Middle frontal gyrus (tissue), 1 donor: ENCODE measurements around the gene AKAP12.
"Not testable (repeated sequence)": the region's sequence is repeated elsewhere in the genome, so short reads cannot be mapped to it uniquely, and the experiment has no call there.

Experiments
- DNase-seq: peaks from one replicate; pipeline ENCODE4 v3.0.0-alpha.2; 2015; ENCODE audit warnings: low spot score; ENCODE audit errors: extremely low spot score

Gene AKAP12

DNA sequence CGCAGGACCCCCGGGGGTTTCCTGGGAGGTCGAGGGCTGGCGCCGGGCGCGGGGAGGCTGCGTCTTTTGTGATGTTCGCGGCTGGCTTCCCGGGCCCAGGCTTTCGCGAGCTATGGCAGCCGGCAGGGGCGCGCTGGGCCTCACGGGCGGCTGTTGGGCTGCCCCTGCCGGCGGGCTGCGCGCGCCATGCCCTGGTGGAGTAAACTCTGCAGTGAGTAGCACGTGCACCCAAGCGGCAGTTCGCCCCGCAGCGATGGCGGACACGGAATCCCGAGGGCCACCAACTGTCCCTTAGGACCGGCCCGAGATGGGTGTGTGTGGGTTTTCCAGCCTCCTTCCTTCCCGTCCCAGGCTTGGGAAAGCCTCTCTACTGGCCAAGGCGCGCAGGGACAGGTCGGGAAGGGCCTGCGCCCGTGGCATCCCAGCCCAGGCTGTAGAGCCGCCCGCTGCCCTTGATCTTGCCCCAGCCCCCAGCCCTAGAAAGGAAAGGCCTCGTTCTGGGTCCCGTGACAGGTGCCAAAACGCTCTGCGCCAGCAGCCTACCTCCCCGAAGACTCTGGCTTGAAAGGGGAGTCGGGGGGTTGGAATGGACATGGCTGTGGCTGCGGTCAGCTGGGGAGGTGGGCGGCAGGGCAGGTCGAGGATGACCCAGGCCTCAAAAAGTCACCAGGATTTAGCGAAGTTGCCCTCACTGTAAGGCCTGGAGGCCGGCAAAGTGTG, 101.9 kb downstream of the AKAP12 start:
- DNase-seq = no peak

DNA sequence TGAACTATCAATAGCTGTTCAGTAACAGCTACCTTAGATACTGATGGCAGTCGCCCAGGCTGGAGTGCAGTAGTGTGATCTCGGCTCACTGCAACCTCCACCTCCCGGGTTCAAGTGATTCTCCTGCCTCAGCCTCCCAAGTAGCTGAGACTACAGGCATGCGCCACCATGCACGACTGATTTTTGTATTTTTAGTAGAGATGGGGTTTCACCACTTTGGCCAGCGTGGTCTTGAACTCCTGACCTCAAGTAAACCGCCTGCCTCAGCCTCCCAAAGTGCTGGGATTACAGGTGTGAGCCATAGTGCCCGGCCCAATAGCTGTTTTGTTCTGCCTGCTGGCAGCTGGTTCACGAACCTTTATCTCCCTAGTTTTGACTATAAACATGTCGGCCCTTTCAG, 103.0 kb downstream of the AKAP12 start:
- DNase-seq = not testable (repeated sequence)

DNA sequence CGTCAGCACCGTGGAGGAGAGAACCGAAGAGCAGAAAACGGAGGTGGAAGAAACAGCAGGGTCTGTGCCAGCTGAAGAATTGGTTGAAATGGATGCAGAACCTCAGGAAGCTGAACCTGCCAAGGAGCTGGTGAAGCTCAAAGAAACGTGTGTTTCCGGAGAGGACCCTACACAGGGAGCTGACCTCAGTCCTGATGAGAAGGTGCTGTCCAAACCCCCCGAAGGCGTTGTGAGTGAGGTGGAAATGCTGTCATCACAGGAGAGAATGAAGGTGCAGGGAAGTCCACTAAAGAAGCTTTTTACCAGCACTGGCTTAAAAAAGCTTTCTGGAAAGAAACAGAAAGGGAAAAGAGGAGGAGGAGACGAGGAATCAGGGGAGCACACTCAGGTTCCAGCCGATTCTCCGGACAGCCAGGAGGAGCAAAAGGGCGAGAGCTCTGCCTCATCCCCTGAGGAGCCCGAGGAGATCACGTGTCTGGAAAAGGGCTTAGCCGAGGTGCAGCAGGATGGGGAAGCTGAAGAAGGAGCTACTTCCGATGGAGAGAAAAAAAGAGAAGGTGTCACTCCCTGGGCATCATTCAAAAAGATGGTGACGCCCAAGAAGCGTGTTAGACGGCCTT, 110.0 kb downstream of the AKAP12 start:
- no peak for DNase-seq

- no peak for DNase-seq
Measured at GRCh38 chr6:151350442-151351145, 110.8 kb downstream of the AKAP12 start.

DNA sequence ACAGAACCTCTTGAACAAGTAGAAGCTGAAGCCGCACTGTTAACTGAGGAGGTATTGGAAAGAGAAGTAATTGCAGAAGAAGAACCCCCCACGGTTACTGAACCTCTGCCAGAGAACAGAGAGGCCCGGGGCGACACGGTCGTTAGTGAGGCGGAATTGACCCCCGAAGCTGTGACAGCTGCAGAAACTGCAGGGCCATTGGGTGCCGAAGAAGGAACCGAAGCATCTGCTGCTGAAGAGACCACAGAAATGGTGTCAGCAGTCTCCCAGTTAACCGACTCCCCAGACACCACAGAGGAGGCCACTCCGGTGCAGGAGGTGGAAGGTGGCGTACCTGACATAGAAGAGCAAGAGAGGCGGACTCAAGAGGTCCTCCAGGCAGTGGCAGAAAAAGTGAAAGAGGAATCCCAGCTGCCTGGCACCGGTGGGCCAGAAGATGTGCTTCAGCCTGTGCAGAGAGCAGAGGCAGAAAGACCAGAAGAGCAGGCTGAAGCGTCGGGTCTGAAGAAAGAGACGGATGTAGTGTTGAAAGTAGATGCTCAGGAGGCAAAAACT, 111.5 kb downstream of the AKAP12 start:
- no peak for DNase-seq

DNA sequence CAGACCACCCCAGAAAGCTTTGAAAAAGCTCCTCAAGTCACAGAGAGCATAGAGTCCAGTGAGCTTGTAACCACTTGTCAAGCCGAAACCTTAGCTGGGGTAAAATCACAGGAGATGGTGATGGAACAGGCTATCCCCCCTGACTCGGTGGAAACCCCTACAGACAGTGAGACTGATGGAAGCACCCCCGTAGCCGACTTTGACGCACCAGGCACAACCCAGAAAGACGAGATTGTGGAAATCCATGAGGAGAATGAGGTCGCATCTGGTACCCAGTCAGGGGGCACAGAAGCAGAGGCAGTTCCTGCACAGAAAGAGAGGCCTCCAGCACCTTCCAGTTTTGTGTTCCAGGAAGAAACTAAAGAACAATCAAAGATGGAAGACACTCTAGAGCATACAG, 112.0 kb downstream of the AKAP12 start:
- DNase-seq = no peak

DNA sequence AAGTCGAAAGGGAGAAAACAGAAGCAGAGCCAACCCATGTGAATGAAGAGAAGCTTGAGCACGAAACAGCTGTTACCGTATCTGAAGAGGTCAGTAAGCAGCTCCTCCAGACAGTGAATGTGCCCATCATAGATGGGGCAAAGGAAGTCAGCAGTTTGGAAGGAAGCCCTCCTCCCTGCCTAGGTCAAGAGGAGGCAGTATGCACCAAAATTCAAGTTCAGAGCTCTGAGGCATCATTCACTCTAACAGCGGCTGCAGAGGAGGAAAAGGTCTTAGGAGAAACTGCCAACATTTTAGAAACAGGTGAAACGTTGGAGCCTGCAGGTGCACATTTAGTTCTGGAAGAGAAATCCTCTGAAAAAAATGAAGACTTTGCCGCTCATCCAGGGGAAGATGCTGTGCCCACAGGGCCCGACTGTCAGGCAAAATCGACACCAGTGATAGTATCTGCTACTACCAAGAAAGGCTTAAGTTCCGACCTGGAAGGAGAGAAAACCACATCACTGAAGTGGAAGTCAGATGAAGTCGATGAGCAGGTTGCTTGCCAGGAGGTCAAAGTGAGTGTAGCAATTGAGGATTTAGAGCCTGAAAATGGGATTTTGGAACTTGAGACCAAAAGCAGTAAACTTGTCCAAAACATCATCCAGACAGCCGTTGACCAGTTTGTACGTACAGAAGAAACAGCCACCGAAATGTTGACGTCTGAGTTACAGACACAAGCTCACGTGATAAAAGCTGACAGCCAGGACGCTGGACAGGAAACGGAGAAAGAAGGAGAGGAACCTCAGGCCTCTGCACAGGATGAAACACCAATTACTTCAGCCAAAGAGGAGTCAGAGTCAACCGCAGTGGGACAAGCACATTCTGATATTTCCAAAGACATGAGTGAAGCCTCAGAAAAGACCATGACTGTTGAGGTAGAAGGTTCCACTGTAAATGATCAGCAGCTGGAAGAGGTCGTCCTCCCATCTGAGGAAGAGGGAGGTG, 112.9 kb downstream of the AKAP12 start:
- no peak for DNase-seq

DNA sequence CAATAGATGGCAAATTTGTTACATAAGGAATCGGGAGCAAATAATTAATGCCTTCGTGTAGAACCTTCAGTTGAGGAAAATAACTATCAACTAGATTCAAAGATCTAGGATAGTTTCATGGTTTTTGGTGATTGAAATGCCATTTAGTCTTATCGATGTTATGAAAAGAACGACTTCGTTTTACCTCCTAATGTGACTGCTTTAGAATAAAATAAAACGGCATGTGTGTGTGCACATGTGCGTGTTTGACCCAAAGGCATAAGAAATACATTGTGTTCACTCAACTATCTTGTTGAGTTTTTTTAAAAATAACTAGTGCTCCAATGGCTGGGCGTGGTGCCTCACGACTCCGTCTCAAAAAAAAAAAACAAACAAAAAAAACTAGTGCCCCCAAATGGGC, 114.0 kb downstream of the AKAP12 start:
- no peak for DNase-seq

- DNase-seq = not testable (repeated sequence)
Measured at GRCh38 chr6:151356983-151357382, 117.2 kb downstream of the AKAP12 start.

- no peak for DNase-seq
Measured at GRCh38 chr6:151357758-151358436, 118.1 kb downstream of the AKAP12 start.

DNA sequence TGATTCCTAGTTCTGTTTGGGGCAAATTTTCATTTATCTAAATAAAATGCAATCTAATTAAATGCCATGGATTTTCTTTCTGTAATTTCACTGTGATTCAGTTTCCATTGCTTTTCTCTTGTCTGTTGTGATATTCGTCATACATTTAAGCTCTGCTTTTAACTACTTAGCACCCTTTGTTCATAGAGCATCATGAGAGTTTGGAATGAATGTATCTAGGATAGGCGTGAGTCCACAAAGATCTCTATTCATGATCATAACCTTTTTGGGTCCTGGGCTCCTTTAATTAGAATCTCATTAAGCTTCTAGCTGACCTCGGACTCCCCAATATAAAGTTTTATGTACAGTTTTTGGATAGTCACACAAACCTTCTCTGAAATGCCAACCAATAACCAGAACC, 118.7 kb downstream of the AKAP12 start:
- no peak for DNase-seq

GRCh38 chr6:151359486-151359885, 119.7 kb downstream of the AKAP12 start:
- no peak for DNase-seq

DNA sequence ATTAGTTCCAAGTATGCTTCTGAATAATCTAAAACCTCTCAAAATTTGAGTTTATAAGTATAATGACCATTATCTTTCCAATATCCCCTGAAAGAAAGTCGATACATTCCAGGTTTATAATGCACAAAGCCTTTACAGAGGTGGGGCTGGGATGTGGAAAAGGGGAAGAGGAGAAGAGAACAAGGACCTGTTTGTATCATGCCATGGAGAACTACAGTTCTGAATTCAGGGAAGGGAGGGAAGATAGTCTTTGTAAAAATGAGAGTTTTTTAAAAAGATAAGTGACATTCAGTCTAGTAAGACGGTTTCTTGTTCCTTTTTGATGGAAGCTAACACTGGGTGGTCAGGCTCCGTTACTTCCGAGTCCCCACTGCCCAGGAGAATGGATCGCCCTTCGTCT, 125.5 kb downstream of the AKAP12 start:
- DNase-seq = no peak

DNA sequence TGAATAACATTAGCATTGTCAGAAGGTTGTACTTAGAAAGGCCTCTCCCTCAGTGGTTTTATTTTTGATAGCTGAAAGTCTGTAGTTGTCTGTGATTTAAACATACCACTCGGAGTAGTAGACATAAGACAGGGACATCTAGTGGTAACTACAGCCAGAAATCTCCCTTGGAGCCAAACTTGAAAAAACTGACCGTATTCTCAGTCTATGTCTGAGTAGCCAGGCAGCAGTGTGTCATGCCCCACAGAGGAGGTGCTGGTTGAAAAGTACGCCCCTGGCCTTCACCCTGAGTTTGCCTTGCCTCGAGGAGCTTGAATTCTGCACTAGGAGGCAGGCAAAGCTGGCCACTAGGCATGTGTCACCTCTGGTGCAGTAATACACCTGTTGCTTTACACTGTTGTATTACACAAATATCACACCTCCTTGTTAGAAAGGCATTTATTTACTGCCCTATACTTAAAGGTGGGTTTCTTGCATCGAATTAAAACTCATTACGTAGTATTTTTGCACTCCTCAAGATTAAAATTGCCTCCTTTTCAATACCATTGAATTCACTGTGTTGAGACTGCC, 130.8 kb downstream of the AKAP12 start:
- no peak for DNase-seq

DNA sequence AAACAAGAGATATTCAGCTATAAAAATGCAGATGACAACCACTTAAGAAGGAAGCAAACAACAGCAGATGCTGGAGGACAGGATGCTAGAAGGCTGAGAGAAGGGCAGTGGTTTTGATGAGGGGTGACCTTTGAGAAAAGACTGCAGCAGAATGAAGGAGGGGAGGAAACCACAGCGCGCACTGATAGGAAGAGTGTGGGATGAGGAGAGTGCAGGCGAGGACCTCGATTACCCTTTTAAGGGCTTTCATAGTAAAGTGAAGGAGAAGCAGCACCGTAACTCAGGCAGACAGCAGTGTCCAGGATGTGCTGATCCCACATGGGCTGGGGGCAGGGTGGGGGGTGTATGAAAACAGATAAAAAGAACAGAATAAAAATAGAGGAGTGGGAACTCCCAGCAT, 132.4 kb downstream of the AKAP12 start:
- no peak for DNase-seq

GRCh38 chr6:151374036-151374683, 134.4 kb downstream of the AKAP12 start:
- DNase-seq = no peak

- DNase-seq = no peak
Measured at GRCh38 chr6:151375833-151376232, 136.1 kb downstream of the AKAP12 start.

GRCh38 chr6:151376440-151376839, 136.7 kb downstream of the AKAP12 start:
- no peak for DNase-seq

- DNase-seq = no peak
Measured at GRCh38 chr6:151377095-151377494, 137.3 kb downstream of the AKAP12 start.
